GM12878 (cell line): ENCODE data around the gene UNCX.

ENCODE experiments used
- ATF3 ChIP-seq: IDR thresholded peaks from 2 replicates; pipeline ENCODE4 v1.6.1; 2011; ENCODE audit warnings: low read depth, mild to moderate bottlenecking, low read length, moderate library complexity, borderline replicate concordance; ENCODE audit errors: extremely low read depth
- EP300 ChIP-seq, 2 experiments: fragments of 150-350 bp in 1 of 2; IDR thresholded peaks; 2 replicates each; pipeline ENCODE4 v1.6.1; 2011 to 2012; ENCODE audit warnings: low read depth in 2 of 2, low read length in 2 of 2, borderline replicate concordance in 1 of 2, improper control_type of control experiment in 1 of 2, inconsistent platforms in 1 of 2; ENCODE audit not compliant: control insufficient read depth in 1 of 2
- MTA2 ChIP-seq: fragments of 450-650 bp; IDR thresholded peaks from 2 replicates; pipeline ENCODE4 v1.6.1; 2016; ENCODE audit warnings: low read depth, mild to moderate bottlenecking, moderate library complexity
- POU2F2 ChIP-seq: IDR thresholded peaks from 3 replicates; pipeline ENCODE4 v1.6.1; 2011; ENCODE audit warnings: low read depth, mild to moderate bottlenecking, low read length, borderline replicate concordance
- TF ChIP-seq, protein P1 (sequence below), 3 experiments: IDR thresholded peaks in 2 of 3; conservative IDR thresholded peaks in 1 of 3; 2 replicates each; pipeline ENCODE4 v1.5.1; 2011; ENCODE audit warnings: low read depth in 3 of 3, low read length in 3 of 3, mild to moderate bottlenecking in 3 of 3, control low read depth in 2 of 3, moderate library complexity in 2 of 3, inconsistent platforms in 1 of 3, mixed read lengths in 1 of 3; ENCODE audit not compliant: control insufficient read depth in 2 of 3, insufficient read depth in 1 of 3; ENCODE audit errors: extremely low read depth in 1 of 3
- TF ChIP-seq, protein P2 (sequence below): fragments of 450-650 bp; IDR thresholded peaks from 2 replicates; pipeline ENCODE4 v1.6.1; 2017; ENCODE audit warnings: mild to moderate bottlenecking

- TF ChIP-seq, protein P1, sequence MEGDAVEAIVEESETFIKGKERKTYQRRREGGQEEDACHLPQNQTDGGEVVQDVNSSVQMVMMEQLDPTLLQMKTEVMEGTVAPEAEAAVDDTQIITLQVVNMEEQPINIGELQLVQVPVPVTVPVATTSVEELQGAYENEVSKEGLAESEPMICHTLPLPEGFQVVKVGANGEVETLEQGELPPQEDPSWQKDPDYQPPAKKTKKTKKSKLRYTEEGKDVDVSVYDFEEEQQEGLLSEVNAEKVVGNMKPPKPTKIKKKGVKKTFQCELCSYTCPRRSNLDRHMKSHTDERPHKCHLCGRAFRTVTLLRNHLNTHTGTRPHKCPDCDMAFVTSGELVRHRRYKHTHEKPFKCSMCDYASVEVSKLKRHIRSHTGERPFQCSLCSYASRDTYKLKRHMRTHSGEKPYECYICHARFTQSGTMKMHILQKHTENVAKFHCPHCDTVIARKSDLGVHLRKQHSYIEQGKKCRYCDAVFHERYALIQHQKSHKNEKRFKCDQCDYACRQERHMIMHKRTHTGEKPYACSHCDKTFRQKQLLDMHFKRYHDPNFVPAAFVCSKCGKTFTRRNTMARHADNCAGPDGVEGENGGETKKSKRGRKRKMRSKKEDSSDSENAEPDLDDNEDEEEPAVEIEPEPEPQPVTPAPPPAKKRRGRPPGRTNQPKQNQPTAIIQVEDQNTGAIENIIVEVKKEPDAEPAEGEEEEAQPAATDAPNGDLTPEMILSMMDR (IDR thresholded peaks at IDR 0.05 in 2 of 3, conservative IDR thresholded peaks at IDR 0.05 in 1 of 3; ENCODE audit: control insufficient read depth in 2 of 3, extremely low read depth in 1 of 3, insufficient read depth in 1 of 3, low read depth in 3 of 3, low read length in 3 of 3), result no peak
- no peak for TF ChIP-seq MTA2
- TF ChIP-seq POU2F2, result no peak
- no peak for TF ChIP-seq ATF3
- TF ChIP-seq EP300 (IDR thresholded peaks at IDR 0.05; ENCODE audit: borderline replicate concordance in 1 of 2, control insufficient read depth in 1 of 2, low read depth in 2 of 2, low read length in 2 of 2), result no peak
- TF ChIP-seq, protein P2, sequence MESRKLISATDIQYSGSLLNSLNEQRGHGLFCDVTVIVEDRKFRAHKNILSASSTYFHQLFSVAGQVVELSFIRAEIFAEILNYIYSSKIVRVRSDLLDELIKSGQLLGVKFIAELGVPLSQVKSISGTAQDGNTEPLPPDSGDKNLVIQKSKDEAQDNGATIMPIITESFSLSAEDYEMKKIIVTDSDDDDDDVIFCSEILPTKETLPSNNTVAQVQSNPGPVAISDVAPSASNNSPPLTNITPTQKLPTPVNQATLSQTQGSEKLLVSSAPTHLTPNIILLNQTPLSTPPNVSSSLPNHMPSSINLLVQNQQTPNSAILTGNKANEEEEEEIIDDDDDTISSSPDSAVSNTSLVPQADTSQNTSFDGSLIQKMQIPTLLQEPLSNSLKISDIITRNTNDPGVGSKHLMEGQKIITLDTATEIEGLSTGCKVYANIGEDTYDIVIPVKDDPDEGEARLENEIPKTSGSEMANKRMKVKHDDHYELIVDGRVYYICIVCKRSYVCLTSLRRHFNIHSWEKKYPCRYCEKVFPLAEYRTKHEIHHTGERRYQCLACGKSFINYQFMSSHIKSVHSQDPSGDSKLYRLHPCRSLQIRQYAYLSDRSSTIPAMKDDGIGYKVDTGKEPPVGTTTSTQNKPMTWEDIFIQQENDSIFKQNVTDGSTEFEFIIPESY, result no peak
These were observed 4.0 kb upstream of the UNCX start for GRCh38 chr7:1228545-1229201.
